NCI-H1436 (cell line): ENCODE measurements around the gene PRIMPOL.
"Not testable (repeated sequence)": the region's sequence is repeated elsewhere in the genome, so short reads cannot be mapped to it uniquely, and the experiment has no call there.

Experiments
- DNase-seq: peaks from one replicate; lab custom pipeline; 2025; lab: John Stamatoyannopoulos, UW

Gene PRIMPOL

GRCh38 chr4:184636897-184637296 lies 12.6 kb upstream of the PRIMPOL start:
- no peak for DNase-seq

- no peak for DNase-seq
These were observed 8.5 kb upstream of the PRIMPOL start for GRCh38 chr4:184641022-184641421.

- DNase-seq = no peak
These were observed 8.1 kb upstream of the PRIMPOL start for GRCh38 chr4:184641451-184641850.

- DNase-seq = no peak
These were observed 5.8 kb upstream of the PRIMPOL start for GRCh38 chr4:184643731-184644130.

GRCh38 chr4:184644553-184645307 lies 4.8 kb upstream of the PRIMPOL start:
- DNase-seq = no peak

- DNase-seq = no peak
These were observed 3.5 kb upstream of the PRIMPOL start for GRCh38 chr4:184645904-184646610.

GRCh38 chr4:184647266-184648053 lies 2.1 kb upstream of the PRIMPOL start:
- no peak for DNase-seq

- DNase-seq = no peak
These were observed 1.6 kb upstream of the PRIMPOL start for GRCh38 chr4:184648054-184648312.

GRCh38 chr4:184648313-184649025 lies 1.1 kb upstream of the PRIMPOL start:
- no peak for DNase-seq

- peak; percentile 24 for DNase-seq
These were observed 675 bp downstream of the PRIMPOL start for GRCh38 chr4:184649971-184650855.

- DNase-seq = no peak
These were observed 2.4 kb downstream of the PRIMPOL start for GRCh38 chr4:184651899-184652298.

GRCh38 chr4:184652681-184653080 lies 3.1 kb downstream of the PRIMPOL start:
- not testable (repeated sequence) for DNase-seq

GRCh38 chr4:184653650-184654049 lies 4.1 kb downstream of the PRIMPOL start:
- no peak for DNase-seq

- DNase-seq = no peak
These were observed 6.6 kb downstream of the PRIMPOL start for GRCh38 chr4:184655889-184656869.

GRCh38 chr4:184657144-184657543 lies 7.6 kb downstream of the PRIMPOL start:
- DNase-seq = no peak

- DNase-seq = not testable (repeated sequence)
These were observed 8.3 kb downstream of the PRIMPOL start for GRCh38 chr4:184657820-184658219.

- DNase-seq = no peak
These were observed 11.4 kb downstream of the PRIMPOL start for GRCh38 chr4:184660978-184661377.

- DNase-seq = no peak
These were observed 12.7 kb downstream of the PRIMPOL start for GRCh38 chr4:184662236-184662635.

- no peak for DNase-seq
These were observed 15.1 kb downstream of the PRIMPOL start for GRCh38 chr4:184664445-184665210.
